Upper lobe of left lung (tissue), 6 donors: Measurements from ENCODE around the gene ASIC1. TPM values are rescaled to one million over a fixed set of nuclear protein-coding genes. Genes with fewer than 3 reads are reported as not detected.

Experiments used
- ATAC-seq, 2 donors: fragments of 200-7000 bp; cut with Tn5 transposase; one replicate each; pipeline ENCODE4 v1.9.1; 2022; ENCODE audit warnings: mild to moderate bottlenecking in 2 of 2, moderate library complexity in 2 of 2; ENCODE audit not compliant: low FRiP score in 2 of 2
- DNase-seq, 2 donors: peaks; one replicate each; pipeline ENCODE4 v3.0.0-alpha.2; 2019 to 2020
- H3K27ac ChIP-seq, 4 donors: fragments of 200-600 bp; sonication (generic); one replicate each; pipeline ENCODE4 v1.5.1; 2016 to 2019
- H3K27me3 ChIP-seq, 4 donors: fragments of 200-600 bp; sonication (generic); one replicate each; pipeline ENCODE4 v1.5.1; 2017 to 2019
- H3K36me3 ChIP-seq, 4 donors: fragments of 200-600 bp; sonication (generic); one replicate each; pipeline ENCODE4 v1.5.1; 2016 to 2019
- H3K4me1 ChIP-seq, 4 donors: fragments of 200-600 bp; sonication (generic); one replicate each; pipeline ENCODE4 v1.5.1; 2018 to 2019
- H3K4me3 ChIP-seq, 4 donors: fragments of 200-600 bp; sonication (generic); one replicate each; pipeline ENCODE4 v1.5.1; 2017 to 2019; ENCODE audit warnings: mild to moderate bottlenecking in 2 of 4, moderate library complexity in 1 of 4
- H3K9me3 ChIP-seq, 4 donors: fragments of 200-600 bp; sonication (generic); one replicate each; pipeline ENCODE4 v1.5.1; 2018 to 2019
- EP300 ChIP-seq, 4 donors: sonication (generic); formaldehyde crosslinking; IDR thresholded peaks; one replicate each; pipeline ENCODE4 v1.5.1; 2017; ENCODE audit warnings: antibody characterized with exemption in 4 of 4, control low read depth in 2 of 4
- POLR2A ChIP-seq, 4 donors: fragments of 450-650 bp; IDR thresholded peaks; one replicate each; pipeline ENCODE4 v1.5.1; 2016 to 2017; ENCODE audit warnings: antibody characterized with exemption in 4 of 4, mild to moderate bottlenecking in 2 of 4
- POLR2AphosphoS5 ChIP-seq, 2 donors: sonication (generic); formaldehyde crosslinking; IDR thresholded peaks; one replicate each; pipeline ENCODE4 v1.5.1; 2017; ENCODE audit warnings: antibody characterized with exemption in 2 of 2
- WGBS, 2 donors: methylation state at CpG; one replicate each; pipeline ENCODE4 v1.1.5; 2017 to 2018; 5-methylcytosine and 5-hydroxymethylcytosine counted together
- total RNA-seq, 6 donors: library from RNA; depleted of rRNA in 4 of 6; stranded (reverse); fragments of >200 nt in 4 of 6; gene quantifications; one replicate each; pipeline versions ENCODE4 v1.1.0 to v1.2.1, GENCODE V29; 2016 to 2021
- TF ChIP-seq, protein P1 (sequence below), 6 experiments: fragments of 450-650 bp in 4 of 6; fragments of 200-600 bp in 2 of 6; sonication (generic) in 2 of 6; IDR thresholded peaks; one replicate each; pipeline ENCODE4 v1.5.1; 2016 to 2019; ENCODE audit warnings: antibody characterized with exemption in 6 of 6
- donor health status: DM: no; HTN: no; CAD: no; lungs with moderate emphysema.
- donor health status: DM: no; HTN: yes; CAD: no; lungs with severe emphysema.

The ASIC1 gene
- total RNA-seq = 1 to 10 TPM in 2 of 6 donors, under 1 TPM in 2, not detected in 2; 0.15 to 2.7 (median 1.1) TPM

DNA sequence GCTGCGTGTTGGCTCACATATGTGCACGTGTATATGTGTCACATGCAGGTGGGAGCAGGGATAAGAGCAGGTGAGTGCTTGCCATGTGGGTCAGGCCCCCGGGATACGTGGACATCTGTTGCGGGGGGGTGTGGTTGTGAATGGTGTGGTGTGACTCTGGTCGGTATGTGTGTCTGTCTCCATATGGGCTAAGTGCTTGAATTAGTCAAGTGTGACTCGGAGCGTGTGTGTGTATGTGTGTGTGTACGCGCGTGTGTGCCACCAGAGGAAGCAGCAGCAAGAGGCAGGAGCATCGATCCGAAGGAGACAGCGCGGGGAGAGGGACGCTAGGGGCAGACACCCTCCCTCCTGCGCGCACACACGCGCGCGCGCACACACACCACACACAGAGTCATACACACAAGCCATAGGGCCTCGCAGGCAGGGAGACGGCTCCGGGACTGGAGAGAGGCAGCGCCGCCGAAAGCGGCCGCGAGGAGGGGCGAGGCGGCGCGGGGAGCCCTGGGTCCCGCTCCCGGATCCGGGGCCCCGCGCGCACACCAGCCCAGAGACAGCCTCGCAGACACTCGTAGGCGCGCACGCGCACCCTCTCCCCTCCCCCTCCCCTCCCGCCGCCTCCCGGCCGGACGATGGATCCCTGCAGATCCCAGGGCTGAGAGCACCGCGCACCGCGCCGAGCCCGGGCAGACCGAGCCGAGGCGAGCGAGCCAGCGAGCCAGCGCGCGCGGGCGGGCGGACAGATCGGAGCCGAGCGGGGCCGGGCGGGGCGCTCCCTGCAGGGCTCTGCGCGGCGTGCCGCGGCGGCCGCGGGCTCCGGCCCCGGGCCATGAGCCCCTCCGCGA lies at the start of gene ASIC1:
TSS of gene ASIC1 (plus strand) at position 597 of the 842 bp plus-strand sequence. CDS start 1,171 bp downstream, outside the sequence.
- TF ChIP-seq, protein P1, sequence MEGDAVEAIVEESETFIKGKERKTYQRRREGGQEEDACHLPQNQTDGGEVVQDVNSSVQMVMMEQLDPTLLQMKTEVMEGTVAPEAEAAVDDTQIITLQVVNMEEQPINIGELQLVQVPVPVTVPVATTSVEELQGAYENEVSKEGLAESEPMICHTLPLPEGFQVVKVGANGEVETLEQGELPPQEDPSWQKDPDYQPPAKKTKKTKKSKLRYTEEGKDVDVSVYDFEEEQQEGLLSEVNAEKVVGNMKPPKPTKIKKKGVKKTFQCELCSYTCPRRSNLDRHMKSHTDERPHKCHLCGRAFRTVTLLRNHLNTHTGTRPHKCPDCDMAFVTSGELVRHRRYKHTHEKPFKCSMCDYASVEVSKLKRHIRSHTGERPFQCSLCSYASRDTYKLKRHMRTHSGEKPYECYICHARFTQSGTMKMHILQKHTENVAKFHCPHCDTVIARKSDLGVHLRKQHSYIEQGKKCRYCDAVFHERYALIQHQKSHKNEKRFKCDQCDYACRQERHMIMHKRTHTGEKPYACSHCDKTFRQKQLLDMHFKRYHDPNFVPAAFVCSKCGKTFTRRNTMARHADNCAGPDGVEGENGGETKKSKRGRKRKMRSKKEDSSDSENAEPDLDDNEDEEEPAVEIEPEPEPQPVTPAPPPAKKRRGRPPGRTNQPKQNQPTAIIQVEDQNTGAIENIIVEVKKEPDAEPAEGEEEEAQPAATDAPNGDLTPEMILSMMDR (IDR thresholded peaks at IDR 0.05) = peak in 3 of 6 experiments; percentile 20 to 29 (median 24)
- no peak for TF ChIP-seq POLR2A (IDR thresholded peaks at IDR 0.05)
- Histone ChIP-seq H3K9me3 (no peaks in the 10 kb centered on the region), H3K4me1 (peaks cover 20 to 30% (median 23%) of the 10 kb centered on the region in 4 donors), H3K4me3 (peak within 1 kb of the TSS; percentile 43 to 75 (median 60)), H3K27me3 (peaks cover 0 to 19% (median 6%) of the 10 kb centered on the region in 4 donors), H3K36me3 (no peaks in the 10 kb centered on the region), H3K27ac (peak within 1 kb of the TSS in 1 of 4 donors; percentile 44)
- DNase-seq (peak; percentile 54 to 94), ATAC-seq (peak in 1 of 2 donors; percentile 88)
- WGBS, 2 donors = 1 to 2% methylated on average over 11 to 41 of the region's 88 CpGs

DNA sequence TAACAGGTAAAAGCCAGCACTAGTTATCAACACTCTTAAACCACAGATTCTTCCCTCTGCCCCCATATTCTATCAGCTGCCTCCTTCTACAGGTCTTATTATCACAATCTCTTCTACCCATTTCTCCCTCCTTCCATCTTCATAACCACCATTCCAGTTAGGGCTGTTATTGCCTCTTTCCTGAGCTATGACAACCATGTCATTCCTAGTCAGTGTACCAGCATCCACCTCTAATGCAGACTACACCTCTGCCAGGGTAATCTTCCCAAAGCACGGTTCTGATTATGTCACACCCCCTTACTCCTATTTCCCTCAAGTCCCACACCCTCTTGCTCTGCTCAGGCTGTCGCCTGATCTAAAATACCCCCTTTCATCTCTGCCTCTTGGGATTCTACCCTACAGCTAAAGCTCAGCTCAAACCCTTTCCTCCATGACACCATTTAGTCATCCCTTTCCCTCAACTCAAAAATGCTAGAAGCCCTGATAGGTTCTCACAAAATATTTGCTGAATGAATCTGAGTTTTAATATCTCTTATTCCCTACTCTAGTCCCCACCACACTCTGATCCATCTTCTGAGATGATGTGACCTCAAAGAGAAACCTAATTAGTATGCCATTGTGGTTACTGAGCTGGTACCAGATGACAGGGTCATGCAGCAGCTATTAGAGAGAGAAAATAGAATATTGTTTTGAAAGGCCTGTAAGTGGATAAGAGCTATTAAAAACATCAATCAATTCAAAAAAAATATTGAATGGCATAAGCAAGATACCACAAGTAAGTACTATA lies 43.8 kb upstream of the ASIC1 start:
- no peak for TF ChIP-seq EP300 (IDR thresholded peaks at IDR 0.05)
- TF ChIP-seq POLR2AphosphoS5 (IDR thresholded peaks at IDR 0.05) = no peak
- TF ChIP-seq POLR2A (IDR thresholded peaks at IDR 0.05) = no peak
- TF ChIP-seq, protein P1 (IDR thresholded peaks at IDR 0.05) = no peak
- H3K4me1 ChIP-seq = peaks cover 4 to 29% (median 12%) of the 10 kb centered on the region in 4 donors
- H3K27me3 ChIP-seq = no peaks in the 10 kb centered on the region
- peak overlapping the region in 1 of 4 donors; percentile 30 for H3K27ac ChIP-seq
- H3K36me3 ChIP-seq = peaks cover 0 to 2% (median 0%) of the 10 kb centered on the region in 4 donors
- DNase-seq = no peak
- no peak overlapping the region for H3K4me3 ChIP-seq
- WGBS, 2 donors = 88 to 97% methylated on average over 2 of the region's 2 CpGs
- ATAC-seq = no peak
- no peaks in the 10 kb centered on the region for H3K9me3 ChIP-seq

DNA sequence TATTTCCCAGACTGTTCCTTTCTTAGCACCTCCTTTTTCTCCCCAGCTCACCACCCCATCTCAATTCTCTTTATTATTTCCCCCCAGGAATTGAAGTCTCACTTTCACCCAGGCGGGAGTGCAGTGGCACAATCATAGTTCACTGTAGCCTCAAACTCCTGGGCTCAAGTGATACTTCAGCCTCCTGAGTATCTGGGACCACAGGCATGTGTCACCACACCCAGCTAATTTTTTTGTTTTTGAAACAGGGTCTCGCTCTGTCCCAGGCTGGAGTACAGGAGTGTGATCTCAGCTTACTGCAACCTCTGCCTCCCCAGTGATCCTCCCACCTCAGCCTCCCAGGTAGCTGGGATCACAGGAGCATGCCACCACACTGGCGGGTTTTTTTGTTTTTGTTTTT lies 43.1 kb upstream of the ASIC1 start:
- ATAC-seq = peak in 1 of 2 donors; percentile 37
- 82 to 89% methylated on average over 3 of the region's 3 CpGs for WGBS, 2 donors

More for the DNA sequence above, 43.1 kb upstream of the ASIC1 start:
- no peaks in the 10 kb centered on the region for H3K27me3 ChIP-seq
- TF ChIP-seq EP300 (IDR thresholded peaks at IDR 0.05) (no peak), POLR2A (IDR thresholded peaks at IDR 0.05) (no peak), POLR2AphosphoS5 (IDR thresholded peaks at IDR 0.05) (no peak)
- TF ChIP-seq, protein P1 (IDR thresholded peaks at IDR 0.05) = no peak
- H3K27ac ChIP-seq = no peak overlapping the region
- peak in 1 of 2 donors; percentile 52 for DNase-seq
- H3K4me1 ChIP-seq = peaks cover 7 to 30% (median 12%) of the 10 kb centered on the region in 4 donors
- H3K9me3 ChIP-seq = no peaks in the 10 kb centered on the region
- H3K36me3 ChIP-seq = peaks cover 0 to 2% (median 0%) of the 10 kb centered on the region in 4 donors
- H3K4me3 ChIP-seq = no peak overlapping the region
